Measurements from ENCODE around the gene ARG1. TPM values are rescaled to one million over a fixed set of nuclear protein-coding genes. Genes with fewer than 3 reads are reported as not detected.

The ARG1 gene
- total RNA-seq, 1 experiment from 2014 or later, result not detected

- in situ Hi-C loops (cut with HindIII; ENCODE audit: low pct_unique_long_range_greater_than_20kb, low sequenced_read_pairs), result no loop called here
- ATAC-seq (no peak), DNase-seq (ENCODE audit: low read depth, low spot score) (no peak)
- H3K4me3 ChIP-seq (ENCODE audit: low read depth in 2 of 2, low read length in 2 of 2), result no peak overlapping the region
- POLR2A ChIA-PET, result no interaction called here
- no peaks in the 10 kb centered on the region for H3K9me3 ChIP-seq (ENCODE audit: control insufficient read depth, insufficient read depth, low read depth, low read length)
- H3K27ac ChIP-seq (ENCODE audit: low read length), result no peak overlapping the region
- H3K27me3 ChIP-seq (ENCODE audit: control insufficient read depth, insufficient read depth, low read length), result no peaks in the 10 kb centered on the region
- CTCF ChIA-PET, result no interaction called here
- H3K36me3 ChIP-seq (ENCODE audit: control insufficient read depth, insufficient read depth, low read length), result peaks cover 31% of the 10 kb centered on the region
- intact Hi-C loops (cut with micrococcal nuclease; ENCODE audit: unreplicated experiment), result no loop called here
- TF ChIP-seq, protein P1, sequence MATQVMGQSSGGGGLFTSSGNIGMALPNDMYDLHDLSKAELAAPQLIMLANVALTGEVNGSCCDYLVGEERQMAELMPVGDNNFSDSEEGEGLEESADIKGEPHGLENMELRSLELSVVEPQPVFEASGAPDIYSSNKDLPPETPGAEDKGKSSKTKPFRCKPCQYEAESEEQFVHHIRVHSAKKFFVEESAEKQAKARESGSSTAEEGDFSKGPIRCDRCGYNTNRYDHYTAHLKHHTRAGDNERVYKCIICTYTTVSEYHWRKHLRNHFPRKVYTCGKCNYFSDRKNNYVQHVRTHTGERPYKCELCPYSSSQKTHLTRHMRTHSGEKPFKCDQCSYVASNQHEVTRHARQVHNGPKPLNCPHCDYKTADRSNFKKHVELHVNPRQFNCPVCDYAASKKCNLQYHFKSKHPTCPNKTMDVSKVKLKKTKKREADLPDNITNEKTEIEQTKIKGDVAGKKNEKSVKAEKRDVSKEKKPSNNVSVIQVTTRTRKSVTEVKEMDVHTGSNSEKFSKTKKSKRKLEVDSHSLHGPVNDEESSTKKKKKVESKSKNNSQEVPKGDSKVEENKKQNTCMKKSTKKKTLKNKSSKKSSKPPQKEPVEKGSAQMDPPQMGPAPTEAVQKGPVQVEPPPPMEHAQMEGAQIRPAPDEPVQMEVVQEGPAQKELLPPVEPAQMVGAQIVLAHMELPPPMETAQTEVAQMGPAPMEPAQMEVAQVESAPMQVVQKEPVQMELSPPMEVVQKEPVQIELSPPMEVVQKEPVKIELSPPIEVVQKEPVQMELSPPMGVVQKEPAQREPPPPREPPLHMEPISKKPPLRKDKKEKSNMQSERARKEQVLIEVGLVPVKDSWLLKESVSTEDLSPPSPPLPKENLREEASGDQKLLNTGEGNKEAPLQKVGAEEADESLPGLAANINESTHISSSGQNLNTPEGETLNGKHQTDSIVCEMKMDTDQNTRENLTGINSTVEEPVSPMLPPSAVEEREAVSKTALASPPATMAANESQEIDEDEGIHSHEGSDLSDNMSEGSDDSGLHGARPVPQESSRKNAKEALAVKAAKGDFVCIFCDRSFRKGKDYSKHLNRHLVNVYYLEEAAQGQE (IDR thresholded peaks at IDR 0.05; ENCODE audit: insufficient read depth in 1 of 2, low read depth in 2 of 2, low read length in 1 of 2), result no peak
- TF ChIP-seq, protein P2, sequence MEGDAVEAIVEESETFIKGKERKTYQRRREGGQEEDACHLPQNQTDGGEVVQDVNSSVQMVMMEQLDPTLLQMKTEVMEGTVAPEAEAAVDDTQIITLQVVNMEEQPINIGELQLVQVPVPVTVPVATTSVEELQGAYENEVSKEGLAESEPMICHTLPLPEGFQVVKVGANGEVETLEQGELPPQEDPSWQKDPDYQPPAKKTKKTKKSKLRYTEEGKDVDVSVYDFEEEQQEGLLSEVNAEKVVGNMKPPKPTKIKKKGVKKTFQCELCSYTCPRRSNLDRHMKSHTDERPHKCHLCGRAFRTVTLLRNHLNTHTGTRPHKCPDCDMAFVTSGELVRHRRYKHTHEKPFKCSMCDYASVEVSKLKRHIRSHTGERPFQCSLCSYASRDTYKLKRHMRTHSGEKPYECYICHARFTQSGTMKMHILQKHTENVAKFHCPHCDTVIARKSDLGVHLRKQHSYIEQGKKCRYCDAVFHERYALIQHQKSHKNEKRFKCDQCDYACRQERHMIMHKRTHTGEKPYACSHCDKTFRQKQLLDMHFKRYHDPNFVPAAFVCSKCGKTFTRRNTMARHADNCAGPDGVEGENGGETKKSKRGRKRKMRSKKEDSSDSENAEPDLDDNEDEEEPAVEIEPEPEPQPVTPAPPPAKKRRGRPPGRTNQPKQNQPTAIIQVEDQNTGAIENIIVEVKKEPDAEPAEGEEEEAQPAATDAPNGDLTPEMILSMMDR (IDR thresholded peaks at IDR 0.05), result no peak
- TF ChIP-seq TCF7L2 (IDR thresholded peaks at IDR 0.05; ENCODE audit: low read depth, low read length) (no peak), POLR2AphosphoS5 (IDR thresholded peaks at IDR 0.05; ENCODE audit: low read depth, low read length) (no peak), SIN3A (IDR thresholded peaks at IDR 0.05; ENCODE audit: borderline replicate concordance, insufficient read depth, low read depth, low read length) (no peak)
- H3K4me1 ChIP-seq (ENCODE audit: control insufficient read depth, insufficient read depth, low read length), result no peaks in the 10 kb centered on the region
- no TSS peak for BruUV-seq (replicated peaks)
Observed at GRCh38 chr6:131588643-131589042, 15.6 kb downstream of the ARG1 start.

- CTCF ChIA-PET, result no interaction called here
Observed at GRCh38 chr6:131592935-131593334, 19.9 kb downstream of the ARG1 start.

More at GRCh38 chr6:131592935-131593334, 19.9 kb downstream of the ARG1 start:
- Histone ChIP-seq H3K4me3 (ENCODE audit: low read depth in 2 of 2, low read length in 2 of 2) (no peak overlapping the region), H3K27ac (ENCODE audit: low read length) (no peak overlapping the region), H3K36me3 (ENCODE audit: control insufficient read depth, insufficient read depth, low read length) (peaks cover 28% of the 10 kb centered on the region), H3K27me3 (ENCODE audit: control insufficient read depth, insufficient read depth, low read length) (no peaks in the 10 kb centered on the region), H3K4me1 (ENCODE audit: control insufficient read depth, insufficient read depth, low read length) (no peaks in the 10 kb centered on the region), H3K9me3 (ENCODE audit: control insufficient read depth, insufficient read depth, low read depth, low read length) (no peaks in the 10 kb centered on the region)
- POLR2A ChIA-PET, result no interaction called here
- intact Hi-C loops (cut with micrococcal nuclease; ENCODE audit: unreplicated experiment), result no loop called here
- TF ChIP-seq SIN3A (IDR thresholded peaks at IDR 0.05; ENCODE audit: borderline replicate concordance, insufficient read depth, low read depth, low read length) (no peak), TCF7L2 (IDR thresholded peaks at IDR 0.05; ENCODE audit: low read depth, low read length) (no peak), POLR2AphosphoS5 (IDR thresholded peaks at IDR 0.05; ENCODE audit: low read depth, low read length) (no peak)
- TF ChIP-seq, protein P1 (IDR thresholded peaks at IDR 0.05; ENCODE audit: insufficient read depth in 1 of 2, low read depth in 2 of 2, low read length in 1 of 2), result no peak
- TF ChIP-seq, protein P2 (IDR thresholded peaks at IDR 0.05), result no peak
- BruUV-seq (replicated peaks), result no TSS peak
- ATAC-seq (no peak), DNase-seq (ENCODE audit: low read depth, low spot score) (no peak)
- in situ Hi-C loops (cut with HindIII; ENCODE audit: low pct_unique_long_range_greater_than_20kb, low sequenced_read_pairs), result no loop called here

Data from Panc1 (cell line).